ENCODE measurements around the gene RRAD. TPM values are rescaled to one million over a fixed set of nuclear protein-coding genes. Genes with fewer than 3 reads are reported as not detected.

RRAD gene
- total and polyA plus RNA-seq, 4 donors: 31.8 to 42.3 (median 35.7) TPM

DNA sequence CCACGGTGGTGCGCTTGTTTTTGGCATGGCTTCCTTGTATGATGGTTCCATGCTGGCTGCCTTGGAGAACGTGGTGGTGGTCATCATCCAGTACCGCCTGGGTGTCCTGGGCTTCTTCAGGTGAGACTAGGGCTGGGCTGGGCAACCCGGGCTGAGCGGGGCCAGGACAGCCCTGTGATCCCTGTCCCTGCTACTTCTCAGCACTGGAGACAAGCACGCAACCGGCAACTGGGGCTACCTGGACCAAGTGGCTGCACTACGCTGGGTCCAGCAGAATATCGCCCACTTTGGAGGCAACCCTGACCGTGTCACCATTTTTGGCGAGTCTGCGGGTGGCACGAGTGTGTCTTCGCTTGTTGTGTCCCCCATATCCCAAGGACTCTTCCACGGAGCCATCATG is 14.9 kb upstream of the RRAD start:
- Histone ChIP-seq H3K27ac (ENCODE audit: low read depth in 1 of 2, low read length in 1 of 2) (no peak overlapping the region), H3K27me3 (ENCODE audit: control insufficient read depth in 3 of 3, insufficient read depth in 3 of 3, low read length in 2 of 3) (no peaks in the 10 kb centered on the region), H3K9ac (ENCODE audit: insufficient read depth in 1 of 2, low read length in 2 of 2) (no peak overlapping the region), H3K9me3 (ENCODE audit: control insufficient read depth in 4 of 4, insufficient read depth in 3 of 4, low read length in 3 of 4) (no peaks in the 10 kb centered on the region), H3K4me1 (ENCODE audit: control insufficient read depth in 5 of 5, insufficient read depth in 5 of 5, low read length in 5 of 5) (peaks cover 0 to 19% (median 9%) of the 10 kb centered on the region in 5 donors), H3K4me3 (no peak overlapping the region), H3K36me3 (ENCODE audit: control insufficient read depth in 4 of 4, insufficient read depth in 4 of 4, low read length in 4 of 4) (peaks cover 22 to 50% (median 43%) of the 10 kb centered on the region in 4 donors)
- ATAC-seq (ENCODE audit: insufficient read depth, low FRiP score): no peak
- WGBS, 2 donors: 96 to 99% methylated on average over 16 of the region's 16 CpGs
- no peak for DNase-seq
- TF ChIP-seq, protein P1, sequence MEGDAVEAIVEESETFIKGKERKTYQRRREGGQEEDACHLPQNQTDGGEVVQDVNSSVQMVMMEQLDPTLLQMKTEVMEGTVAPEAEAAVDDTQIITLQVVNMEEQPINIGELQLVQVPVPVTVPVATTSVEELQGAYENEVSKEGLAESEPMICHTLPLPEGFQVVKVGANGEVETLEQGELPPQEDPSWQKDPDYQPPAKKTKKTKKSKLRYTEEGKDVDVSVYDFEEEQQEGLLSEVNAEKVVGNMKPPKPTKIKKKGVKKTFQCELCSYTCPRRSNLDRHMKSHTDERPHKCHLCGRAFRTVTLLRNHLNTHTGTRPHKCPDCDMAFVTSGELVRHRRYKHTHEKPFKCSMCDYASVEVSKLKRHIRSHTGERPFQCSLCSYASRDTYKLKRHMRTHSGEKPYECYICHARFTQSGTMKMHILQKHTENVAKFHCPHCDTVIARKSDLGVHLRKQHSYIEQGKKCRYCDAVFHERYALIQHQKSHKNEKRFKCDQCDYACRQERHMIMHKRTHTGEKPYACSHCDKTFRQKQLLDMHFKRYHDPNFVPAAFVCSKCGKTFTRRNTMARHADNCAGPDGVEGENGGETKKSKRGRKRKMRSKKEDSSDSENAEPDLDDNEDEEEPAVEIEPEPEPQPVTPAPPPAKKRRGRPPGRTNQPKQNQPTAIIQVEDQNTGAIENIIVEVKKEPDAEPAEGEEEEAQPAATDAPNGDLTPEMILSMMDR (IDR thresholded peaks at IDR 0.05; ENCODE audit: control extremely low read depth, extremely low read depth): no peak

DNA sequence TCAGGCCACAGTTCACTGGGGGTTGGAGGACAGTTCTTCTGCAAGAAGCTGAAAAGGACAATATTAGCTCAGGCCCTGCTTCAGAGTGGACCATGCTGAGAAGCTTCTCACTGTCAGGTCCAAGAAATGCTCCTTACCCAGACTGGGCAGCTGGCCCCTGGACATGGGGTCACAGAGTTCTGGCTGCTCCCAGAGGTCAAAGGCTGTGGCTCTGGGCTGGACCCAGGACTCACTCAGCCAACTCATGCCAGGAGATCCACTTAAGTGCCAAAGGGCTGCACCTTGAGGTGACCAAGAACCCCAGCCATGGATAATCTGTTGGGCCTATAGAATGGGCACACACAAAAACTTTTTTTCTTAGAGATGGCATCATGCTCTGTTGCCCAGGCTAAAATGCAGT is 14.0 kb upstream of the RRAD start:
- Histone ChIP-seq H3K27ac (ENCODE audit: low read depth in 1 of 2, low read length in 1 of 2) (no peak overlapping the region), H3K27me3 (ENCODE audit: control insufficient read depth in 3 of 3, insufficient read depth in 3 of 3, low read length in 2 of 3) (no peaks in the 10 kb centered on the region), H3K4me1 (ENCODE audit: control insufficient read depth in 5 of 5, insufficient read depth in 5 of 5, low read length in 5 of 5) (peaks cover 0 to 20% (median 9%) of the 10 kb centered on the region in 5 donors), H3K36me3 (ENCODE audit: control insufficient read depth in 4 of 4, insufficient read depth in 4 of 4, low read length in 4 of 4) (peaks cover 25 to 50% (median 43%) of the 10 kb centered on the region in 4 donors), H3K4me3 (no peak overlapping the region), H3K9ac (ENCODE audit: insufficient read depth in 1 of 2, low read length in 2 of 2) (no peak overlapping the region), H3K9me3 (ENCODE audit: control insufficient read depth in 4 of 4, insufficient read depth in 3 of 4, low read length in 3 of 4) (no peaks in the 10 kb centered on the region)
- TF ChIP-seq, protein P1 (IDR thresholded peaks at IDR 0.05; ENCODE audit: control extremely low read depth, extremely low read depth): no peak
- DNase-seq: no peak
- ATAC-seq (ENCODE audit: insufficient read depth, low FRiP score): no peak

DNA sequence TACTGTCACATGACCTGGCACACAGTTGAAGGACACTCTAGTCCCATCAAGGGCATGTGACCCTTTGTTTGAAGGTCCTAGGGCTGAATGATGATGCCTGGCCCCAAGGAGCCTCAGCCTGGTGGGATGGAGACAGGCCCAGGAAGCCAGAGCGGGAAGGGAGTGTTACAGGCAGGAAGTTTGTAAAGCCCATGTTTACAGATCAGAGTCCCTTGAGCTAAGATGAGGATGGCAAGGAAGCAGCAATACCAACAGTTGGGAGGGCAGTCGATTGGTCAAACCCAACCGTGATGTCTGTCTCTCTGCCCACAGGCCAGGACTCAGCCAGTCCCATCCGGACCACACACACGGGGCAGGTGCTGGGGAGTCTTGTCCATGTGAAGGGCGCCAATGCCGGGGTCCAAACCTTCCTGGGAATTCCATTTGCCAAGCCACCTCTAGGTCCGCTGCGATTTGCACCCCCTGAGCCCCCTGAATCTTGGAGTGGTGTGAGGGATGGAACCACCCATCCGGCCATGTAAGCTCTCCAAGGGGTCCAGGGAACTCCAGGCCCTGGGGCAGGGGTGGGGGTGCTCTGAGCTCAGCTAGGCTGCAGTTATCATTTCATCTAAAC is 12.5 kb upstream of the RRAD start:
- no peaks in the 10 kb centered on the region for H3K27me3 ChIP-seq (ENCODE audit: control insufficient read depth in 3 of 3, insufficient read depth in 3 of 3, low read length in 2 of 3)
- H3K27ac ChIP-seq (ENCODE audit: low read depth in 1 of 2, low read length in 1 of 2): no peak overlapping the region
- DNase-seq (no peak), ATAC-seq (ENCODE audit: insufficient read depth, low FRiP score) (no peak)
- H3K4me1 ChIP-seq (ENCODE audit: control insufficient read depth in 5 of 5, insufficient read depth in 5 of 5, low read length in 5 of 5): peaks cover 7 to 25% (median 16%) of the 10 kb centered on the region in 5 donors
- H3K4me3 ChIP-seq: no peak overlapping the region
- WGBS, 2 donors: 85 to 88% methylated on average over 10 of the region's 10 CpGs
- H3K9me3 ChIP-seq (ENCODE audit: control insufficient read depth in 4 of 4, insufficient read depth in 3 of 4, low read length in 3 of 4): no peaks in the 10 kb centered on the region
- peaks cover 22 to 39% (median 35%) of the 10 kb centered on the region in 4 donors for H3K36me3 ChIP-seq (ENCODE audit: control insufficient read depth in 4 of 4, insufficient read depth in 4 of 4, low read length in 4 of 4)
- TF ChIP-seq, protein P1 (IDR thresholded peaks at IDR 0.05; ENCODE audit: control extremely low read depth, extremely low read depth): no peak
- no peak overlapping the region for H3K9ac ChIP-seq (ENCODE audit: insufficient read depth in 1 of 2, low read length in 2 of 2)
